HuH-7 (cell line): ENCODE results near the gene ZNF48.
A peak's percentile ranks its signal among the peaks of the same experiment; 100 is the strongest.

Experiments used
- DNase-seq: peaks from one replicate; pipeline ENCODE4 v3.0.0; 2011; ENCODE audit warnings: low spot score

The ZNF48 gene

GRCh38 chr16:30444231-30445148 is 49.3 kb downstream of the ZNF48 start:
- DNase-seq = no peak

- no peak for DNase-seq
Observed at GRCh38 chr16:30445149-30445407, 49.9 kb downstream of the ZNF48 start.

GRCh38 chr16:30445408-30446202 is 50.4 kb downstream of the ZNF48 start, which contains the start of gene SEPHS2:
Gene SEPHS2 (minus strand): TSS chr16:30445874. CDS start chr16:30445727, 147 bp downstream.
- DNase-seq = peak; percentile 87

GRCh38 chr16:30446203-30446595 is 51.0 kb downstream of the ZNF48 start:
- DNase-seq = no peak

- no peak for DNase-seq
Observed at GRCh38 chr16:30447512-30448226, 52.4 kb downstream of the ZNF48 start.

GRCh38 chr16:30449116-30449435 is 53.9 kb downstream of the ZNF48 start:
- DNase-seq = no peak
